Measurements from ENCODE around the gene ENOX1. TPM values are rescaled to one million over a fixed set of nuclear protein-coding genes. Genes with fewer than 3 reads are reported as not detected.

ENOX1 gene
- total RNA-seq, 1 donor from 2014 or later: 1.1 TPM

- DNase-seq (ENCODE audit: low spot score): no peak
- H3K4me3 Mint-ChIP-seq: no peak overlapping the region
- TF ChIP-seq EZH2 (IDR thresholded peaks at IDR 0.05) (no peak), CTCF (IDR thresholded peaks at IDR 0.05) (no peak)
- H3K27me3 Mint-ChIP-seq (ENCODE audit: insufficient read depth, low read depth): no peaks in the 10 kb centered on the region
- Histone ChIP-seq H3K9me3 (ENCODE audit: low read depth) (no peaks in the 10 kb centered on the region), H3K9ac (no peak overlapping the region), H3K36me3 (no peaks in the 10 kb centered on the region), H3F3A (ENCODE audit: low read depth) (no peaks in the 10 kb centered on the region), H3K27ac (no peak overlapping the region), H2AFZ (replicated peaks) (no peak overlapping the region), H3K4me1 (no peaks in the 10 kb centered on the region), H3K4me3 (no peak overlapping the region), H3K27me3 (no peaks in the 10 kb centered on the region), H3K4me2 (no peak overlapping the region), H3K79me2 (ENCODE audit: low read depth) (no peaks in the 10 kb centered on the region), H4K20me1 (ENCODE audit: low read depth) (no peaks in the 10 kb centered on the region)
- H3K27ac Mint-ChIP-seq: no peak overlapping the region
- H3K4me1 Mint-ChIP-seq: peaks cover 8% of the 10 kb centered on the region
- no peaks in the 10 kb centered on the region for H3K9me3 Mint-ChIP-seq
- H3K36me3 Mint-ChIP-seq: no peaks in the 10 kb centered on the region
These were observed 58.9 kb downstream of the ENOX1 start for GRCh38 chr13:43727856-43728255.

- no peak for DNase-seq (ENCODE audit: low spot score)
- TF ChIP-seq CTCF (IDR thresholded peaks at IDR 0.05): no peak
- no peak for TF ChIP-seq EZH2phosphoT487 (IDR thresholded peaks at IDR 0.05)
These were observed 61.3 kb downstream of the ENOX1 start for GRCh38 chr13:43725460-43725859.

GRCh38 chr13:43720780-43721397 is 65.9 kb downstream of the ENOX1 start:
- no peaks in the 10 kb centered on the region for H3K9me3 ChIP-seq (ENCODE audit: low read depth)
- H3F3A ChIP-seq (ENCODE audit: low read depth): no peaks in the 10 kb centered on the region
- H3K36me3 ChIP-seq: no peaks in the 10 kb centered on the region
- no peak overlapping the region for H3K4me3 ChIP-seq
- H3K4me1 Mint-ChIP-seq: no peaks in the 10 kb centered on the region
- H3K27ac ChIP-seq: no peak overlapping the region
- no peaks in the 10 kb centered on the region for H3K4me1 ChIP-seq
- no peaks in the 10 kb centered on the region for H3K27me3 ChIP-seq
- no peak overlapping the region for H3K4me2 ChIP-seq
- H3K4me3 Mint-ChIP-seq: no peak overlapping the region
- H3K9me3 Mint-ChIP-seq: peaks cover 17% of the 10 kb centered on the region
- H3K27ac Mint-ChIP-seq: no peak overlapping the region
- no peak for TF ChIP-seq EZH2phosphoT487 (IDR thresholded peaks at IDR 0.05)
- TF ChIP-seq CTCF (IDR thresholded peaks at IDR 0.05): no peak
- no peak for TF ChIP-seq EZH2 (IDR thresholded peaks at IDR 0.05)
- no peaks in the 10 kb centered on the region for H3K36me3 Mint-ChIP-seq
- H3K27me3 Mint-ChIP-seq (ENCODE audit: insufficient read depth, low read depth): no peaks in the 10 kb centered on the region
- no peak overlapping the region for H3K9ac ChIP-seq
- no peak for DNase-seq (ENCODE audit: low spot score)
- no peak overlapping the region for H2AFZ ChIP-seq (replicated peaks)
- no peaks in the 10 kb centered on the region for H4K20me1 ChIP-seq (ENCODE audit: low read depth)
- no peaks in the 10 kb centered on the region for H3K79me2 ChIP-seq (ENCODE audit: low read depth)

More at GRCh38 chr13:43725460-43725859, 61.3 kb downstream of the ENOX1 start:
- no peak overlapping the region for H3K4me3 Mint-ChIP-seq
- no peaks in the 10 kb centered on the region for H3K36me3 Mint-ChIP-seq
- Histone ChIP-seq H3K27ac (no peak overlapping the region), H3F3A (ENCODE audit: low read depth) (no peaks in the 10 kb centered on the region), H3K9me3 (ENCODE audit: low read depth) (no peaks in the 10 kb centered on the region), H4K20me1 (ENCODE audit: low read depth) (no peaks in the 10 kb centered on the region), H3K79me2 (ENCODE audit: low read depth) (no peaks in the 10 kb centered on the region), H3K36me3 (no peaks in the 10 kb centered on the region), H3K4me1 (no peaks in the 10 kb centered on the region), H3K9ac (no peak overlapping the region), H3K4me2 (no peak overlapping the region), H3K4me3 (no peak overlapping the region), H2AFZ (replicated peaks) (no peak overlapping the region), H3K27me3 (no peaks in the 10 kb centered on the region)
- H3K4me1 Mint-ChIP-seq: peaks cover 8% of the 10 kb centered on the region
- H3K27me3 Mint-ChIP-seq (ENCODE audit: insufficient read depth, low read depth): no peaks in the 10 kb centered on the region
- no peaks in the 10 kb centered on the region for H3K9me3 Mint-ChIP-seq
- no peak overlapping the region for H3K27ac Mint-ChIP-seq
